GOT3 (cell line): ENCODE results near the gene AKAP1.
"Not testable (repeated sequence)": the region's sequence is repeated elsewhere in the genome, so short reads cannot be mapped to it uniquely, and the experiment has no call there.

Source experiments
- DNase-seq: peaks from one replicate; lab custom pipeline; 2025; ENCODE audit warnings: mixed read lengths; lab: John Stamatoyannopoulos, UW

AKAP1 gene

GRCh38 chr17:57077000-57077399 lies 8.0 kb upstream of the AKAP1 start:
- no peak for DNase-seq

- DNase-seq: no peak
Measured at GRCh38 chr17:57078274-57078673, 6.8 kb upstream of the AKAP1 start.

- no peak for DNase-seq
Measured at GRCh38 chr17:57080718-57081117, 4.3 kb upstream of the AKAP1 start.

GRCh38 chr17:57082441-57082840 lies 2.6 kb upstream of the AKAP1 start:
- DNase-seq: no peak

GRCh38 chr17:57084361-57084801 lies 665 bp upstream of the AKAP1 start:
- DNase-seq: no peak

GRCh38 chr17:57085448-57086068 lies 512 bp downstream of the AKAP1 start:
- no peak for DNase-seq

- no peak for DNase-seq
Measured at GRCh38 chr17:57086069-57086930, 1.3 kb downstream of the AKAP1 start.

GRCh38 chr17:57088298-57088697 lies 3.3 kb downstream of the AKAP1 start:
- no peak for DNase-seq

GRCh38 chr17:57089391-57089790 lies 4.3 kb downstream of the AKAP1 start:
- DNase-seq: no peak

- DNase-seq: no peak
Measured at GRCh38 chr17:57090560-57091185, 5.6 kb downstream of the AKAP1 start.

GRCh38 chr17:57091186-57091618 lies 6.2 kb downstream of the AKAP1 start:
- DNase-seq: no peak

GRCh38 chr17:57092171-57092570 lies 7.1 kb downstream of the AKAP1 start:
- DNase-seq: no peak

GRCh38 chr17:57092779-57093178 lies 7.7 kb downstream of the AKAP1 start:
- DNase-seq: no peak

- DNase-seq: no peak
Measured at GRCh38 chr17:57096472-57097202, 11.6 kb downstream of the AKAP1 start.

- DNase-seq: no peak
Measured at GRCh38 chr17:57097832-57098421, 12.9 kb downstream of the AKAP1 start.

- no peak for DNase-seq
Measured at GRCh38 chr17:57099165-57099564, 14.1 kb downstream of the AKAP1 start.

GRCh38 chr17:57102122-57102521 lies 17.1 kb downstream of the AKAP1 start:
- DNase-seq: no peak

- not testable (repeated sequence) for DNase-seq
Measured at GRCh38 chr17:57102660-57103059, 17.6 kb downstream of the AKAP1 start.

- DNase-seq: no peak
Measured at GRCh38 chr17:57104461-57105175, 19.6 kb downstream of the AKAP1 start.

GRCh38 chr17:57105591-57105990 lies 20.5 kb downstream of the AKAP1 start:
- no peak for DNase-seq
